GM12891 (cell line): ENCODE data around the gene CLDN20.

Experiments used
- PAX5 ChIP-seq: IDR thresholded peaks from 2 replicates; pipeline ENCODE4 v1.6.1; 2011; ENCODE audit warnings: low read length, moderate library complexity, mild to moderate bottlenecking; ENCODE audit not compliant: insufficient read depth, severe bottlenecking
- POLR2A ChIP-seq: IDR thresholded peaks from 2 replicates; pipeline ENCODE4 v1.6.1; 2011; ENCODE audit warnings: low read depth, low read length, control low read depth
- POLR2AphosphoS5 ChIP-seq: IDR thresholded peaks from 2 replicates; pipeline ENCODE4 v1.6.1; 2011; ENCODE audit warnings: low read depth, low read length, control low read depth
- POU2F2 ChIP-seq: IDR thresholded peaks from 2 replicates; pipeline ENCODE4 v1.6.1; 2011; ENCODE audit warnings: low read depth, mild to moderate bottlenecking, control low read depth, low read length, moderate library complexity
- SPI1 ChIP-seq: IDR thresholded peaks from 2 replicates; pipeline ENCODE4 v1.6.1; 2011; ENCODE audit warnings: low read depth, low read length, control low read depth
- TAF1 ChIP-seq: IDR thresholded peaks from 2 replicates; pipeline ENCODE4 v1.6.1; 2011; ENCODE audit warnings: low read depth, low read length, control low read depth

DNA sequence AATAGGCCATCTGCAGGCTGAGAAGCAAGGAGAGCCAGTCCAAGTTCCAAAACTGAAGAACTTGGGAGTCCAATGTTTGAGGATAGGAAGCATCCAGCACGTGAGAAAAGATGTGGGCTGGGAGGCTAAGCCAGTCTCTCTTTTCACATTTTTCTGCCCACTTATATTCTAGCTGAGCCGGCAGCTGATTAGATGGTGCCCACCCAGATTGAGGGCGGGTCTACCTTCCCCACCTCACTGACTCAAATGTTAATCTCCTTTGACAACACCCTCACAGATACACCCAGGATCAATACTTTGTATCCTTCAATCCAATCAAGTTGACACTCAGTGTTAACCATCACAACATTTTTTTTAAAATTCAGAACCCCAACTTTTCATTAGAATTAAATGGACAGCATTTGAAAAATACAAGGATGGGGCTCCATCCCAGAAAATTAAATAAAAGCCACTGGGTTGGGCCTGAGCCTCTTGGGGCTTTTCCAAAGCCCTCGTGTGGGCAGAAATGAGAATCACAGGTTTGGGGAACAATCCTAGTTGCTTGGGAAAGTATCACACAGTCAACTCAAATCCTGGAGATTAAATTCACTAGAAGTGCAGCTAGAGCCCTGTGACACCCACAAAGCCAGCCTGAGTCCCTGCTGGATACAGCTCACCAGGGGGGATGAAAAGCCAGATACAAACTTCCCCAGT lies 2.2 kb downstream of the CLDN20 start:
- TF ChIP-seq TAF1 (no peak), POLR2AphosphoS5 (no peak), POLR2A (no peak), PAX5 (no peak), SPI1 (no peak), POU2F2 (no peak)
